ENCODE data around the gene SNCA.

The SNCA gene

GRCh38 chr4:89814362-89814761 is 22.6 kb downstream of the SNCA start:
- TF ChIP-seq ZFX (IDR thresholded peaks at IDR 0.05; ENCODE audit: borderline replicate concordance) = no peak
- no peak for TF ChIP-seq CTCF (IDR thresholded peaks at IDR 0.05)

GRCh38 chr4:89813197-89813596 is 23.8 kb downstream of the SNCA start:
- TF ChIP-seq CTCF (IDR thresholded peaks at IDR 0.05) (no peak), ZFX (IDR thresholded peaks at IDR 0.05; ENCODE audit: borderline replicate concordance) (no peak)

More at GRCh38 chr4:89814362-89814761, 22.6 kb downstream of the SNCA start:
- no peak overlapping the region for H3K27ac ChIP-seq

GRCh38 chr4:89807441-89808140 is 29.4 kb downstream of the SNCA start:
- no peak overlapping the region for H3K27ac ChIP-seq
- TF ChIP-seq CTCF (IDR thresholded peaks at IDR 0.05) (no peak), ZFX (IDR thresholded peaks at IDR 0.05; ENCODE audit: borderline replicate concordance) (no peak)

More at GRCh38 chr4:89813197-89813596, 23.8 kb downstream of the SNCA start:
- no peak overlapping the region for H3K27ac ChIP-seq

GRCh38 chr4:89805297-89805696 is 31.7 kb downstream of the SNCA start:
- H3K27ac ChIP-seq = no peak overlapping the region
- no peak for TF ChIP-seq ZFX (IDR thresholded peaks at IDR 0.05; ENCODE audit: borderline replicate concordance)
- TF ChIP-seq CTCF (IDR thresholded peaks at IDR 0.05) = no peak

- no peak for TF ChIP-seq CTCF (IDR thresholded peaks at IDR 0.05)
- TF ChIP-seq ZFX (IDR thresholded peaks at IDR 0.05; ENCODE audit: borderline replicate concordance) = no peak
- H3K27ac ChIP-seq = no peak overlapping the region
These were observed 33.0 kb downstream of the SNCA start for GRCh38 chr4:89803915-89804314.

GRCh38 chr4:89803036-89803435 is 33.9 kb downstream of the SNCA start:
- TF ChIP-seq CTCF (IDR thresholded peaks at IDR 0.05) (no peak), ZFX (IDR thresholded peaks at IDR 0.05; ENCODE audit: borderline replicate concordance) (no peak)
- H3K27ac ChIP-seq = no peak overlapping the region

GRCh38 chr4:89800527-89801103 is 36.3 kb downstream of the SNCA start:
- TF ChIP-seq CTCF (IDR thresholded peaks at IDR 0.05) = no peak
- no peak for TF ChIP-seq ZFX (IDR thresholded peaks at IDR 0.05; ENCODE audit: borderline replicate concordance)
- H3K27ac ChIP-seq = no peak overlapping the region

All from 22Rv1 (cell line).